CD14-positive monocyte (primary cell): ENCODE results near the gene NBPF3. TPM values are rescaled to one million over a fixed set of nuclear protein-coding genes. Genes with fewer than 3 reads are reported as not detected.
A peak's percentile ranks its signal among the peaks of the same experiment; 100 is the strongest.
"Not testable (repeated sequence)": the region's sequence is repeated elsewhere in the genome, so short reads cannot be mapped to it uniquely, and the experiment has no call there.

ENCODE experiments used
- DNase-seq, 3 donors: peaks; one replicate each; pipeline ENCODE4 v3.0.0-alpha.2; 2011 to 2022
- H2AFZ ChIP-seq: 2 replicates; pipeline ENCODE4 v1.6.0; 2012; ENCODE audit warnings: mild to moderate bottlenecking, low read depth, low read length, inconsistent platforms; ENCODE audit not compliant: insufficient read depth, poor library complexity, severe bottlenecking
- H3K27ac ChIP-seq, 2 donors: 1 replicate in 1 of 2; 2 replicates in 1 of 2; pipeline ENCODE4 v1.5.1; 2012 to 2013; ENCODE audit warnings: low read length in 2 of 2, control low read depth in 1 of 2, inconsistent platforms in 1 of 2, low read depth in 1 of 2, mild to moderate bottlenecking in 1 of 2
- H3K27me3 ChIP-seq, 2 donors: one replicate each; pipeline versions ENCODE4 v1.6.0 to v1.6.1; 2011 to 2013; ENCODE audit warnings: low read length in 2 of 2; ENCODE audit not compliant: control insufficient read depth in 2 of 2, insufficient read depth in 2 of 2
- H3K36me3 ChIP-seq, 2 donors: replicated peaks in 1 of 2; 1 replicate in 1 of 2; 2 replicates in 1 of 2; pipeline versions ENCODE4 v1.5.1 to v1.6.1; 2012 to 2013; ENCODE audit warnings: low read length in 2 of 2, control low read depth in 1 of 2, inconsistent platforms in 1 of 2, mild to moderate bottlenecking in 1 of 2; ENCODE audit not compliant: insufficient read depth in 2 of 2, control insufficient read depth in 1 of 2
- H3K4me1 ChIP-seq, 2 donors: 1 replicate in 1 of 2; 2 replicates in 1 of 2; pipeline versions ENCODE4 v1.5.1 to v1.6.1; 2012 to 2013; ENCODE audit warnings: low read length in 2 of 2, control low read depth in 1 of 2, inconsistent platforms in 1 of 2, mild to moderate bottlenecking in 1 of 2, moderate library complexity in 1 of 2; ENCODE audit not compliant: insufficient read depth in 2 of 2, control insufficient read depth in 1 of 2
- H3K4me2 ChIP-seq: replicated peaks from 2 replicates; pipeline ENCODE3; 2012; ENCODE audit warnings: low read length, moderate library complexity, mild to moderate bottlenecking; ENCODE audit not compliant: poor library complexity, severe bottlenecking; ENCODE audit errors: extremely low read depth
- H3K4me3 ChIP-seq, 3 experiments: fragments of 200-600 bp in 1 of 3; sonication (generic) in 1 of 3; replicated peaks in 1 of 3; 1 replicate in 2 of 3; 2 replicates in 1 of 3; pipeline ENCODE4 v1.5.1; 2011 to 2013; ENCODE audit warnings: low read length in 3 of 3, mild to moderate bottlenecking in 3 of 3, control low read depth in 2 of 3, low read depth in 2 of 3, inconsistent platforms in 1 of 3, moderate library complexity in 1 of 3
- H3K79me2 ChIP-seq: 2 replicates; pipeline ENCODE4 v1.6.0; 2012; ENCODE audit warnings: mild to moderate bottlenecking, control low read depth, inconsistent platforms, low read length, moderate library complexity; ENCODE audit not compliant: insufficient read depth
- H3K9ac ChIP-seq: 2 replicates; pipeline ENCODE4 v1.6.0; 2017; ENCODE audit warnings: low read length, mild to moderate bottlenecking; ENCODE audit not compliant: insufficient read depth, poor library complexity, severe bottlenecking
- H3K9me3 ChIP-seq, 2 donors: replicated peaks in 1 of 2; 1 replicate in 1 of 2; 2 replicates in 1 of 2; pipeline versions ENCODE4 v1.5.1 to v1.6.1; 2012 to 2013; ENCODE audit warnings: low read length in 2 of 2, control low read depth in 1 of 2; ENCODE audit not compliant: control insufficient read depth in 1 of 2, insufficient read depth in 1 of 2
- H4K20me1 ChIP-seq: 2 replicates; pipeline ENCODE4 v1.6.0; 2012; ENCODE audit warnings: mild to moderate bottlenecking, low read length, control low read depth, moderate library complexity; ENCODE audit not compliant: insufficient read depth
- H3K27ac Mint-ChIP-seq, 7 donors: one replicate each; pipeline ENCODE4 v1.8.0; 2020; ENCODE audit warnings: mild to moderate bottlenecking in 7 of 7, mixed read lengths in 7 of 7, moderate library complexity in 6 of 7, inconsistent platforms in 2 of 7
- H3K27me3 Mint-ChIP-seq, 3 donors: one replicate each; pipeline ENCODE4 v1.8.0; 2021 to 2022; ENCODE audit warnings: low read depth in 3 of 3, mild to moderate bottlenecking in 3 of 3, mixed read lengths in 3 of 3, moderate library complexity in 3 of 3, inconsistent platforms in 1 of 3
- H3K36me3 Mint-ChIP-seq, 2 donors: one replicate each; pipeline ENCODE4 v1.8.0; 2020; ENCODE audit warnings: mixed read lengths in 2 of 2, inconsistent platforms in 1 of 2, mild to moderate bottlenecking in 1 of 2
- H3K4me1 Mint-ChIP-seq: one replicate; pipeline ENCODE4 v1.8.0; 2020; ENCODE audit warnings: mild to moderate bottlenecking, mixed read lengths
- H3K4me3 Mint-ChIP-seq, 2 donors: one replicate each; pipeline ENCODE4 v1.8.0; 2020; ENCODE audit warnings: mild to moderate bottlenecking in 2 of 2, mixed read lengths in 2 of 2, moderate library complexity in 1 of 2
- H3K9me3 Mint-ChIP-seq, 7 donors: one replicate each; pipeline ENCODE4 v1.8.0; 2020 to 2022; ENCODE audit warnings: mixed read lengths in 7 of 7, mild to moderate bottlenecking in 6 of 7, moderate library complexity in 6 of 7, inconsistent platforms in 2 of 7
- CTCF ChIP-seq: fragments of 200-600 bp; IDR thresholded peaks from one replicate; pipeline ENCODE4 v1.8.0; 2022; ENCODE audit warnings: antibody characterized with exemption, mild to moderate bottlenecking
- WGBS: methylation state at CpG from one replicate; pipeline ENCODE4 v1.1.5; 2013; ENCODE audit warnings: missing lambda C conversion rate; ENCODE audit not compliant: insufficient coverage; 5-methylcytosine and 5-hydroxymethylcytosine counted together
- intact Hi-C, 2 donors: fragments of 100-400 bp; cut with micrococcal nuclease; formaldehyde crosslinking; loops; one replicate each; pipeline versions ENCODE4 v1.15.0 to v1.15.1; 2023
- polyA plus RNA-seq, 3 donors: library from polyadenylated mRNA; depleted of rRNA in 1 of 3; unstranded in 2 of 3; stranded (reverse) in 1 of 3; fragments of 300-500 nt in 2 of 3; fragments of >200 nt in 1 of 3; fragmentation: Illumina TruSeq in 2 of 3; gene quantifications; 1 replicate in 2 of 3; 2 replicates in 1 of 3; pipeline ENCODE4 v1.2.3, GENCODE V29; 2012 to 2021

NBPF3 gene
- polyA plus RNA-seq, 3 donors: 1.2 to 1.5 TPM; not detected in 1

- Histone ChIP-seq H3K9ac (no peak overlapping the region), H3K4me3 (no peak overlapping the region), H3K9me3 (no peaks in the 10 kb centered on the region), H3K36me3 (no peaks in the 10 kb centered on the region), H3K27me3 (no peaks in the 10 kb centered on the region), H2AFZ (no peak overlapping the region), H3K79me2 (no peaks in the 10 kb centered on the region), H4K20me1 (no peaks in the 10 kb centered on the region), H3K4me1 (peaks cover 14 to 21% of the 10 kb centered on the region in 2 donors), H3K4me2 (no peak overlapping the region), H3K27ac (no peak overlapping the region)
- WGBS: no CpG with 5 or more reads among the region's 1 CpG
- Mint-ChIP-seq H3K27me3 (peaks cover 0 to 8% (median 0%) of the 10 kb centered on the region in 3 donors), H3K36me3 (peaks cover 0 to 14% of the 10 kb centered on the region in 2 donors), H3K4me3 (no peak overlapping the region), H3K9me3 (peaks cover 0 to 3% (median 0%) of the 10 kb centered on the region in 7 donors), H3K4me1 (peaks cover 23% of the 10 kb centered on the region), H3K27ac (no peak overlapping the region)
- DNase-seq: no peak
- no peak for TF ChIP-seq CTCF
- intact Hi-C loops: no loop called here
Observed at GRCh38 chr1:21451212-21451611, 11.3 kb downstream of the NBPF3 start.

GRCh38 chr1:21451981-21452411 is 12.1 kb downstream of the NBPF3 start:
- Histone ChIP-seq H3K36me3 (no peaks in the 10 kb centered on the region), H2AFZ (no peak overlapping the region), H3K9ac (no peak overlapping the region), H3K27me3 (no peaks in the 10 kb centered on the region), H3K27ac (no peak overlapping the region), H3K79me2 (no peaks in the 10 kb centered on the region), H3K9me3 (no peaks in the 10 kb centered on the region), H3K4me3 (no peak overlapping the region), H3K4me1 (peaks cover 14 to 21% of the 10 kb centered on the region in 2 donors), H4K20me1 (no peaks in the 10 kb centered on the region), H3K4me2 (no peak overlapping the region)
- intact Hi-C loops: no loop called here
- TF ChIP-seq CTCF: no peak
- WGBS: no CpG with 5 or more reads among the region's 2 CpGs
- peaks cover 22% of the 10 kb centered on the region for H3K4me1 Mint-ChIP-seq
- peaks cover 0 to 8% (median 0%) of the 10 kb centered on the region in 3 donors for H3K27me3 Mint-ChIP-seq
- H3K4me3 Mint-ChIP-seq: no peak overlapping the region
- H3K36me3 Mint-ChIP-seq: peaks cover 0 to 14% of the 10 kb centered on the region in 2 donors
- H3K9me3 Mint-ChIP-seq: peaks cover 0 to 3% (median 0%) of the 10 kb centered on the region in 7 donors
- no peak overlapping the region for H3K27ac Mint-ChIP-seq
- DNase-seq: no peak

- H3K9ac ChIP-seq, H2AFZ ChIP-seq, H3K4me2 ChIP-seq, H3K9me3 Mint-ChIP-seq, H3K27me3 ChIP-seq, intact Hi-C loops, H4K20me1 ChIP-seq, H3K79me2 ChIP-seq, H3K27me3 Mint-ChIP-seq, H3K9me3 ChIP-seq, H3K36me3 ChIP-seq: not testable (repeated sequence)
- peak; percentile 47 to 71 (median 68) for DNase-seq
- Histone ChIP-seq H3K27ac (peak overlapping the region in 1 of 2 donors; percentile 64), H3K4me1 (peaks cover 14 to 21% of the 10 kb centered on the region in 2 donors), H3K4me3 (peak overlapping the region in 1 of 3 experiments; percentile 50)
- Mint-ChIP-seq H3K36me3 (peaks cover 0 to 12% of the 10 kb centered on the region in 2 donors), H3K4me3 (peak overlapping the region in 1 of 2 donors; percentile 72), H3K4me1 (peaks cover 22% of the 10 kb centered on the region), H3K27ac (peak overlapping the region; percentile 13 to 88 (median 37))
- no CpG with 5 or more reads among the region's 5 CpGs for WGBS
Observed at GRCh38 chr1:21453964-21454614, 14.2 kb downstream of the NBPF3 start.
